GM06990 (cell line): ENCODE results near the gene RIMBP2.

ENCODE experiments used
- DNase-seq: peaks from one replicate; pipeline ENCODE4 v3.0.0-alpha.2; 2011; ENCODE audit not compliant: insufficient read length; ENCODE audit errors: extremely low read depth
- H3K27me3 ChIP-seq: replicated peaks from 2 replicates; pipeline ENCODE4 v1.6.0; 2011; ENCODE audit warnings: low read length; ENCODE audit not compliant: control insufficient read depth, insufficient read depth
- H3K36me3 ChIP-seq: 2 replicates; pipeline ENCODE4 v1.5.1; 2011; ENCODE audit warnings: low read length; ENCODE audit not compliant: control insufficient read depth, insufficient read depth
- H3K4me3 ChIP-seq: replicated peaks from 2 replicates; pipeline ENCODE4 v1.5.1; 2011; ENCODE audit warnings: low read depth, mild to moderate bottlenecking, control low read depth, low read length
- TF ChIP-seq, protein P1 (sequence below): IDR thresholded peaks from 2 replicates; pipeline ENCODE4 v1.5.1; 2011; ENCODE audit warnings: low read length, control low read depth, mild to moderate bottlenecking, inconsistent platforms; ENCODE audit not compliant: insufficient read depth, poor library complexity, severe bottlenecking

The RIMBP2 gene

DNA sequence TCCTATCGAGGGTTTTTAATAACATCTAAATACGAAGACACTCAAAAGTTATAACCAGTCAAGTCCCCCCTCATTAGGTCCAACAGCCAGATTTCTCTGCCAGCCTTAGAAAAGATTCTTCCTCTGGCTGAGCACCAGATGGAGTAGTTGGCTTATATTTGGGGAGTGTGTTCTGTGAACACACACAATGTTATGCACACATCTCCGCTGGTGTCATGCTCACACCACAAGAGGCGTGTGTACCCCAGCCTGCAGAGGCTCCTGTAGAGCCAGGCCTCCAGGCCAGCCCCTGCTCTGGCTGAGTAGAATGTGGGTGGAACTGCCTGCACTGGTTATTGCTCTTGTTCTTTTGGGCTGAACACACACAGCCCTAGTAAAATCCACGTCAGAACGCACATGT lies 314.4 kb downstream of the RIMBP2 start:
- DNase-seq = no peak
- TF ChIP-seq, protein P1, sequence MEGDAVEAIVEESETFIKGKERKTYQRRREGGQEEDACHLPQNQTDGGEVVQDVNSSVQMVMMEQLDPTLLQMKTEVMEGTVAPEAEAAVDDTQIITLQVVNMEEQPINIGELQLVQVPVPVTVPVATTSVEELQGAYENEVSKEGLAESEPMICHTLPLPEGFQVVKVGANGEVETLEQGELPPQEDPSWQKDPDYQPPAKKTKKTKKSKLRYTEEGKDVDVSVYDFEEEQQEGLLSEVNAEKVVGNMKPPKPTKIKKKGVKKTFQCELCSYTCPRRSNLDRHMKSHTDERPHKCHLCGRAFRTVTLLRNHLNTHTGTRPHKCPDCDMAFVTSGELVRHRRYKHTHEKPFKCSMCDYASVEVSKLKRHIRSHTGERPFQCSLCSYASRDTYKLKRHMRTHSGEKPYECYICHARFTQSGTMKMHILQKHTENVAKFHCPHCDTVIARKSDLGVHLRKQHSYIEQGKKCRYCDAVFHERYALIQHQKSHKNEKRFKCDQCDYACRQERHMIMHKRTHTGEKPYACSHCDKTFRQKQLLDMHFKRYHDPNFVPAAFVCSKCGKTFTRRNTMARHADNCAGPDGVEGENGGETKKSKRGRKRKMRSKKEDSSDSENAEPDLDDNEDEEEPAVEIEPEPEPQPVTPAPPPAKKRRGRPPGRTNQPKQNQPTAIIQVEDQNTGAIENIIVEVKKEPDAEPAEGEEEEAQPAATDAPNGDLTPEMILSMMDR = no peak
- no peaks in the 10 kb centered on the region for H3K27me3 ChIP-seq
- no peak overlapping the region for H3K4me3 ChIP-seq
- no peaks in the 10 kb centered on the region for H3K36me3 ChIP-seq

DNA sequence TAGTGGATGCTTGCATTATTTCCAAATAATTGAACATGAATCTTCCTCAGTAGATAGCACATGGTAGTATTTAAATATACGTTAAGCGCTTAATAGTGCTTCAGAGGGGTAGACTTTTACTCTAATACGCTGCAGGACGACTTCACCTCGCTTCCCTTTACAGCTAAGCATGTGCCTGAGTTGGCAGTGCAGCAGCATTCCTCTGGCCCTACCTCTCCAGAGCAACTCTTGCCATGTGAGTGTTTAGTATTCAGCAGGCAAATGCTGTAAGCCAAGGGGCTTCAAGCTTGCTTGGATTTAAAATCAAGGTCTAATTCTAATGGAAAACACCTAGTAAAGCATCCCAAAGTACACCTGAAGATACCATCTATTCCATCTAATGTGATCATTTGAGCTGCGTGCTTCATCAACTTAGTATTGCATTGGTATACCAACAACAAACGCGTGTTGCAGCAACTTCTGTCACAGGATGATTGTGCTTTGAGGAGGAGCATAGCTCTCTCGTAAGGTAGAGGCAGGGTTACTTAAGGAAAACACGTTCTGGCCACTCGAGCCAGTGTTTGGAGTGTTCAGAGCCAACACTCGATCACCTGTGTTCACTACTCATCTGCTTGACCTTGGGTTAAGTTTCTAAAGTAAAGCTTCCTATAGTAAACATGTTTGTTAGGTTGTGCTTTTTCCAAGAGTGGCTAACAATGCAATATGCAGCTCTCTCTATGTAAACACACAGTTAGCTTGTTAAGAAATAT lies 317.8 kb downstream of the RIMBP2 start:
- no peaks in the 10 kb centered on the region for H3K36me3 ChIP-seq
- no peak overlapping the region for H3K4me3 ChIP-seq
- DNase-seq = no peak
- H3K27me3 ChIP-seq = no peaks in the 10 kb centered on the region
- TF ChIP-seq, protein P1 = no peak

DNA sequence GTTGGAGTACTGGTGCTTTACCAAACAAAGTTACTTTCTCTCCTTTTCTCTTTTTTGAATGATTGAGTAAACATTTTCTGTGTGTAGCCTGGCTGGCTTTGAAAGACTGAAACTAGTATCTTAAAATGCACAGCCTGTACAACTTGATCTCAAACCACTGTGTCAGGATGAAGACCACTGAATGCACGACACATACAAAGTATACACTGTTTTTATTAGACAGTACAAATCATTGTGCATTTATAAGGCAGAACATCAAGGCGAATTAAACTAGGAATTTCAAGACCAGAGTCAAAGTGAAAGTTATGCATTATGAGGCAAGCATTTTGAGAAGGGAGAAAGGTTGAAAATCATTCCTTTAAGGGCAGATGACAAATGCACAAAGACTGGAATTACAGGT lies 319.4 kb downstream of the RIMBP2 start:
- no peak for DNase-seq
- H3K4me3 ChIP-seq = no peak overlapping the region

DNA sequence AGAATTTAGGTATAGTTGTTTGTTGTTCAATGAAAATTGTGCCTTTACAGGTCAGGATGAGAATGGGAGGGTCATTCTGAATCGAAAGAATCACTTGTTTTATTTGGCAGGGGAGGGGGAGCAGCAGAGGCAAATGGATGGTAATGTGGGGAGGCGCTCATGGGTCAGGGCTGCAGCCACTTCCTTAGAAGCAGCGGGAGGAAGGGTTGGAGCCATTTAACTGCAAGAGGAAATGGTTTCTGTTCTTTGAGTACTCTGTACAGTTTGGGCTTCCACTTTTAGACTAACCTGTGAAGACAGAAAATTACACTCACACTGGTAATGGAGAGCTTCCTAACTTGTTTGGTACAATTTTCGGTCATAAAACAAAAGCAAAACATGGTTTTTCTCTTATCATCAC lies 321.2 kb downstream of the RIMBP2 start:
- no peak for DNase-seq
- Histone ChIP-seq H3K36me3 (no peaks in the 10 kb centered on the region), H3K27me3 (no peaks in the 10 kb centered on the region), H3K4me3 (no peak overlapping the region)
- TF ChIP-seq, protein P1 = no peak

More for the DNA sequence above, 319.4 kb downstream of the RIMBP2 start:
- H3K36me3 ChIP-seq = no peaks in the 10 kb centered on the region
- no peaks in the 10 kb centered on the region for H3K27me3 ChIP-seq
- TF ChIP-seq, protein P1 = no peak

DNA sequence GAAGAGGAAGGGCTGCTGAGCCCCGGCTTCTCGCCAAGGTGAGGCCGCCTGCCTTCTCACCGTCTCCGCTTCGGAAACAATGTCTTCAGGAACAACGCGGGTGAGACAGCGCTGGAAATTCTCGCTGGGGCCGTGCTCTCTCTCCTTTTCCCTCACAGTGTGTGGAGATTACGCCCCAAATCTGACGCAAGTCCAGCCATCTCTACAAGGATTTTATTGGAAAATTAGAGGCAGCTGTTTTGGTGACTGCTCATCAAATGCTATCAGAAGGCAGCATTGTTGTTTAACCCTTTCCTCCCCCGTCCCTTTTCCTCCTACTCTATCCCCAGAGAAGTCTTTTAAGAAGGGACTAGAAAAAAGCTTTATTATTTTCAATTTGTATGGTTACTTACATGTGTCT lies 324.9 kb downstream of the RIMBP2 start:
- H3K27me3 ChIP-seq = no peaks in the 10 kb centered on the region
- TF ChIP-seq, protein P1 = no peak
- no peak overlapping the region for H3K4me3 ChIP-seq
- no peaks in the 10 kb centered on the region for H3K36me3 ChIP-seq
- DNase-seq = no peak
